TTC549 (cell line): ENCODE data around the gene LHB.
"Not testable (repeated sequence)": the region's sequence is repeated elsewhere in the genome, so short reads cannot be mapped to it uniquely, and the experiment has no call there.

Experiments used
- FAIRE-seq: peaks from 2 replicates; lab custom pipeline; 2012; peaks lifted over from hg19 to GRCh38; lab: Jason Lieb, UNC

The LHB gene

GRCh38 chr19:49017041-49017665 is at the start of gene LHB:
TSS of gene LHB (minus strand) at chr19:49017091. CDS start at chr19:49017081, 10 bp downstream.
- no peak for FAIRE-seq

GRCh38 chr19:49065905-49066512 is 49.1 kb upstream of the LHB start:
- no peak for FAIRE-seq

- FAIRE-seq = no peak
Measured at GRCh38 chr19:49064768-49065611, 48.1 kb upstream of the LHB start, which contains the start of gene NTF4. TSS of gene NTF4 (minus strand) at chr19:49064818. CDS start at chr19:49061997, 2,821 bp downstream.

GRCh38 chr19:49064029-49064629 is 47.2 kb upstream of the LHB start:
- no peak for FAIRE-seq

GRCh38 chr19:49061445-49061844 is 44.6 kb upstream of the LHB start:
- FAIRE-seq = no peak

- FAIRE-seq = no peak
Measured at GRCh38 chr19:49061000-49061399, 44.1 kb upstream of the LHB start.

GRCh38 chr19:49059053-49059452 is 42.2 kb upstream of the LHB start:
- no peak for FAIRE-seq

GRCh38 chr19:49058562-49058961 is 41.7 kb upstream of the LHB start:
- no peak for FAIRE-seq

GRCh38 chr19:49057636-49058234 is 40.8 kb upstream of the LHB start, which contains the start of gene CGB7:
TSS of gene CGB7 (minus strand) at chr19:49057749. CDS start at chr19:49055375, 2,374 bp downstream.
- no peak for FAIRE-seq

- FAIRE-seq = not testable (repeated sequence)
Measured at GRCh38 chr19:49056902-49057596, 40.2 kb upstream of the LHB start.

GRCh38 chr19:49056101-49056901 is 39.4 kb upstream of the LHB start:
- no peak for FAIRE-seq

- FAIRE-seq = not testable (repeated sequence)
Measured at GRCh38 chr19:49050376-49051033, 33.6 kb upstream of the LHB start.

- not testable (repeated sequence) for FAIRE-seq
Measured at GRCh38 chr19:49049834-49050233, 32.9 kb upstream of the LHB start.

GRCh38 chr19:49049011-49049410 is 32.1 kb upstream of the LHB start, which contains the start of gene CGB8:
TSS of gene CGB8 (minus strand) at chr19:49049111. CDS start at chr19:49048739, 372 bp downstream.
- not testable (repeated sequence) for FAIRE-seq

- not testable (repeated sequence) for FAIRE-seq
Measured at GRCh38 chr19:49043548-49043947, 26.7 kb upstream of the LHB start, which contains the start of gene CGB5. TSS of gene CGB5 (plus strand) at chr19:49043848. CDS start at chr19:49044210, 362 bp downstream.

GRCh38 chr19:49042666-49043065 is 25.8 kb upstream of the LHB start:
- not testable (repeated sequence) for FAIRE-seq

- FAIRE-seq = no peak
Measured at GRCh38 chr19:49042177-49042576, 25.3 kb upstream of the LHB start.

- FAIRE-seq = not testable (repeated sequence)
Measured at GRCh38 chr19:49039736-49040135, 22.8 kb upstream of the LHB start.

GRCh38 chr19:49038557-49039276 is 21.8 kb upstream of the LHB start:
- not testable (repeated sequence) for FAIRE-seq
